Ishikawa (cell line): ENCODE measurements around the gene SAE1.

Source experiments
- TAF1 ChIP-seq: IDR thresholded peaks from 2 replicates; pipeline ENCODE4 v1.6.1; 2012; ENCODE audit warnings: low read depth, mild to moderate bottlenecking
- TF ChIP-seq, protein P1 (sequence below): IDR thresholded peaks from 2 replicates; pipeline ENCODE4 v1.6.1; 2012; ENCODE audit warnings: low read depth, mild to moderate bottlenecking

DNA sequence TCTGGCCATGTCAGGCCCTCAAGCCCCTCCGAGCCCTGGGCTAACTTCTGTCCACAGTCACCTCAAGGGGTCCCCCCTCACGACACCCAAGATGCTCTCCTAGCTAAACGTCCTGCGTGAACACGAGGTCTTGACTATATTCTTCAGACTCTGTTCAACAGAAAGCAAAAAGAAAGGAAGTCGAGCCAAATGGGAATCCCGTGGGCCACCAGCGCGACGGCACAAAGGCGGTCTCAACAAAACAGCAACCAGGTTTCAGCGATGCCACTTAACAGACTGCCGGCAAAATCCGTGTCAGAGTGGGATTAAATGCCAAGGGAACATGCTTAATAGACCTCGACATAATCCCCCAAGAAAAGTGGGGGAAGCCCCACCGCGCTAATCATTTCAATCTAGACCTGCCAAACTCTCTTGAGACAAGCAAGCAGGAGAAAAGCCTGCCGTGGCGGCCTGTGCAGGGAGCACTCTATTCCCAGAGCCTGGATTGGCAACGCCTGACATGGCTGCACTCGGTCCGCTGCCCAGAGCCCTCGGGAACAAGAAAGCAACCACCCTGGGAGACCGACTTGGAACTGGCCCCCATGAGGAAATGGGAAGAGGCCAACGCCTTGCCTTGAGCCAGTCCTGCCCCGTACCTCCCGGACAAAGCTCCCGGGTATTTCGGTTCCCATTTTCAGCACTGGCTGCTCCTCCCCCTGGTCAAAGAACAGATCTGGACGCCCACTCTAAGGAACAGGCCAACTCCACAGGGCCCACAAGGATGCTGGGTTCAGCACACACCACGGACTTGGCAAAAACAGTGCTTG, 33.0 kb upstream of the SAE1 start:
- TF ChIP-seq, protein P1, sequence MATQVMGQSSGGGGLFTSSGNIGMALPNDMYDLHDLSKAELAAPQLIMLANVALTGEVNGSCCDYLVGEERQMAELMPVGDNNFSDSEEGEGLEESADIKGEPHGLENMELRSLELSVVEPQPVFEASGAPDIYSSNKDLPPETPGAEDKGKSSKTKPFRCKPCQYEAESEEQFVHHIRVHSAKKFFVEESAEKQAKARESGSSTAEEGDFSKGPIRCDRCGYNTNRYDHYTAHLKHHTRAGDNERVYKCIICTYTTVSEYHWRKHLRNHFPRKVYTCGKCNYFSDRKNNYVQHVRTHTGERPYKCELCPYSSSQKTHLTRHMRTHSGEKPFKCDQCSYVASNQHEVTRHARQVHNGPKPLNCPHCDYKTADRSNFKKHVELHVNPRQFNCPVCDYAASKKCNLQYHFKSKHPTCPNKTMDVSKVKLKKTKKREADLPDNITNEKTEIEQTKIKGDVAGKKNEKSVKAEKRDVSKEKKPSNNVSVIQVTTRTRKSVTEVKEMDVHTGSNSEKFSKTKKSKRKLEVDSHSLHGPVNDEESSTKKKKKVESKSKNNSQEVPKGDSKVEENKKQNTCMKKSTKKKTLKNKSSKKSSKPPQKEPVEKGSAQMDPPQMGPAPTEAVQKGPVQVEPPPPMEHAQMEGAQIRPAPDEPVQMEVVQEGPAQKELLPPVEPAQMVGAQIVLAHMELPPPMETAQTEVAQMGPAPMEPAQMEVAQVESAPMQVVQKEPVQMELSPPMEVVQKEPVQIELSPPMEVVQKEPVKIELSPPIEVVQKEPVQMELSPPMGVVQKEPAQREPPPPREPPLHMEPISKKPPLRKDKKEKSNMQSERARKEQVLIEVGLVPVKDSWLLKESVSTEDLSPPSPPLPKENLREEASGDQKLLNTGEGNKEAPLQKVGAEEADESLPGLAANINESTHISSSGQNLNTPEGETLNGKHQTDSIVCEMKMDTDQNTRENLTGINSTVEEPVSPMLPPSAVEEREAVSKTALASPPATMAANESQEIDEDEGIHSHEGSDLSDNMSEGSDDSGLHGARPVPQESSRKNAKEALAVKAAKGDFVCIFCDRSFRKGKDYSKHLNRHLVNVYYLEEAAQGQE: no peak
- no peak for TF ChIP-seq TAF1
